Keratinocyte (primary cell): ENCODE data around the gene UQCRH. TPM values are rescaled to one million over a fixed set of nuclear protein-coding genes. Genes with fewer than 3 reads are reported as not detected.

Experiments
- DNase-seq: peaks from one replicate; pipeline ENCODE4 v3.0.0-alpha.2; 2011; ENCODE audit warnings: low read depth, missing footprints, low spot score
- FAIRE-seq: peaks from 2 replicates; lab custom pipeline; 2011; peaks lifted over from hg19 to GRCh38; lab: Jason Lieb, UNC
- H2AFZ ChIP-seq: 2 replicates; pipeline ENCODE4 v1.6.0; 2012; ENCODE audit warnings: low read length, control low read depth, inconsistent platforms; ENCODE audit not compliant: control insufficient read depth
- H3K27ac ChIP-seq: 2 replicates; pipeline ENCODE4 v1.5.1; 2011; ENCODE audit warnings: low read length; ENCODE audit not compliant: control insufficient read depth, insufficient read depth
- H3K27me3 ChIP-seq: 3 replicates; pipeline ENCODE4 v1.6.0; 2011; ENCODE audit warnings: low read length; ENCODE audit not compliant: control insufficient read depth, insufficient read depth; ENCODE audit errors: extremely low read depth
- H3K36me3 ChIP-seq, 2 experiments: 2 replicates in 1 of 2; 3 replicates in 1 of 2; pipeline ENCODE4 v1.5.1; 2011; ENCODE audit warnings: low read length in 2 of 2, mild to moderate bottlenecking in 1 of 2; ENCODE audit not compliant: control insufficient read depth in 2 of 2, insufficient read depth in 2 of 2; ENCODE audit errors: extremely low read depth in 1 of 2
- H3K4me1 ChIP-seq: 3 replicates; pipeline ENCODE4 v1.5.1; 2011; ENCODE audit warnings: low read length; ENCODE audit not compliant: control insufficient read depth, insufficient read depth; ENCODE audit errors: extremely low read depth
- H3K4me2 ChIP-seq: 3 replicates; pipeline ENCODE4 v1.6.0; 2011; ENCODE audit warnings: low read depth, low read length; ENCODE audit not compliant: control insufficient read depth, insufficient read depth; ENCODE audit errors: extremely low read depth
- H3K4me3 ChIP-seq, 3 experiments: fragments of 200-600 bp in 1 of 3; sonication (generic) in 1 of 3; 2 replicates in 2 of 3; 3 replicates in 1 of 3; pipeline ENCODE4 v1.5.1; 2011 to 2016; ENCODE audit warnings: low read length in 3 of 3, mild to moderate bottlenecking in 3 of 3, control low read depth in 2 of 3, inconsistent platforms in 1 of 3, low read depth in 1 of 3, mixed read lengths in 1 of 3, mixed run types in 1 of 3, moderate library complexity in 1 of 3; ENCODE audit not compliant: control insufficient read depth in 2 of 3, insufficient read depth in 2 of 3; ENCODE audit errors: extremely low read depth in 1 of 3
- H3K79me2 ChIP-seq: 2 replicates; pipeline ENCODE4 v1.6.0; 2012; ENCODE audit warnings: low read length; ENCODE audit not compliant: control insufficient read depth, insufficient read depth
- H3K9ac ChIP-seq: 3 replicates; pipeline ENCODE4 v1.6.0; 2011; ENCODE audit warnings: low read length; ENCODE audit not compliant: control insufficient read depth, insufficient read depth; ENCODE audit errors: extremely low read depth
- H3K9me1 ChIP-seq: 3 replicates; pipeline ENCODE4 v1.6.0; 2011; ENCODE audit warnings: low read length; ENCODE audit not compliant: control insufficient read depth, insufficient read depth; ENCODE audit errors: extremely low read depth
- H3K9me3 ChIP-seq: 2 replicates; pipeline ENCODE4 v1.5.1; 2012; ENCODE audit warnings: low read depth, low read length; ENCODE audit not compliant: control insufficient read depth
- H4K20me1 ChIP-seq: 3 replicates; pipeline ENCODE4 v1.6.0; 2011; ENCODE audit warnings: low read length; ENCODE audit not compliant: control insufficient read depth, insufficient read depth; ENCODE audit errors: extremely low read depth
- EZH2 ChIP-seq: IDR thresholded peaks from one replicate; pipeline ENCODE4 v1.6.1; 2012; ENCODE audit warnings: inconsistent platforms, mild to moderate bottlenecking, low read length, moderate library complexity
- dilution Hi-C: fragments of 300-500 bp; cut with MboI; formaldehyde crosslinking; loops from one replicate; pipeline ENCODE4 v1.7.0; 2020; ENCODE audit warnings: low sequenced_read_pairs; ENCODE audit not compliant: extremely low pct_ligation_motif_present
- polyA plus RNA-seq, 5 experiments: library from polyadenylated mRNA; depleted of rRNA in 3 of 5; stranded (reverse) in 3 of 5; stranded (forward) in 1 of 5; unstranded in 1 of 5; fragments of >200 nt; gene quantifications; 1 replicate in 1 of 5; 2 replicates in 3 of 5; 3 replicates in 1 of 5; pipeline versions ENCODE4 v1.2.1 to v1.2.3, GENCODE V29; 2011 to 2012; ENCODE audit warnings: missing spikeins in 2 of 5, low read depth in 1 of 5, low replicate concordance in 1 of 5
- TF ChIP-seq, protein P1 (sequence below), 3 experiments: IDR thresholded peaks in 1 of 3; conservative IDR thresholded peaks in 1 of 3; optimal IDR thresholded peaks in 1 of 3; 2 replicates in 2 of 3; 3 replicates in 1 of 3; pipeline versions ENCODE3 to v1.5.1; 2011; ENCODE audit warnings: low read length in 3 of 3, mild to moderate bottlenecking in 3 of 3, moderate library complexity in 2 of 3, control low read depth in 1 of 3, inconsistent platforms in 1 of 3; ENCODE audit not compliant: insufficient read depth in 2 of 3; ENCODE audit errors: extremely low read depth in 1 of 3

The UQCRH gene
- polyA plus RNA-seq, 1 donor (not counting 4 experiments of a cell fraction or from before 2014, with no cell fraction given): 970 TPM

GRCh38 chr1:46277658-46278373, 25.7 kb upstream of the UQCRH start:
- Histone ChIP-seq H3K4me2 (no peak overlapping the region), H2AFZ (no peak overlapping the region), H3K4me1 (no peaks in the 10 kb centered on the region), H3K36me3 (peaks cover 20 to 50% of the 10 kb centered on the region in 2 experiments), H3K9ac (no peak overlapping the region), H3K9me3 (no peaks in the 10 kb centered on the region), H3K9me1 (no peaks in the 10 kb centered on the region), H3K27me3 (no peaks in the 10 kb centered on the region), H3K79me2 (no peaks in the 10 kb centered on the region), H4K20me1 (no peaks in the 10 kb centered on the region), H3K27ac (no peak overlapping the region), H3K4me3 (no peak overlapping the region)
- dilution Hi-C loops: no loop called here
- TF ChIP-seq EZH2: no peak
- TF ChIP-seq, protein P1, sequence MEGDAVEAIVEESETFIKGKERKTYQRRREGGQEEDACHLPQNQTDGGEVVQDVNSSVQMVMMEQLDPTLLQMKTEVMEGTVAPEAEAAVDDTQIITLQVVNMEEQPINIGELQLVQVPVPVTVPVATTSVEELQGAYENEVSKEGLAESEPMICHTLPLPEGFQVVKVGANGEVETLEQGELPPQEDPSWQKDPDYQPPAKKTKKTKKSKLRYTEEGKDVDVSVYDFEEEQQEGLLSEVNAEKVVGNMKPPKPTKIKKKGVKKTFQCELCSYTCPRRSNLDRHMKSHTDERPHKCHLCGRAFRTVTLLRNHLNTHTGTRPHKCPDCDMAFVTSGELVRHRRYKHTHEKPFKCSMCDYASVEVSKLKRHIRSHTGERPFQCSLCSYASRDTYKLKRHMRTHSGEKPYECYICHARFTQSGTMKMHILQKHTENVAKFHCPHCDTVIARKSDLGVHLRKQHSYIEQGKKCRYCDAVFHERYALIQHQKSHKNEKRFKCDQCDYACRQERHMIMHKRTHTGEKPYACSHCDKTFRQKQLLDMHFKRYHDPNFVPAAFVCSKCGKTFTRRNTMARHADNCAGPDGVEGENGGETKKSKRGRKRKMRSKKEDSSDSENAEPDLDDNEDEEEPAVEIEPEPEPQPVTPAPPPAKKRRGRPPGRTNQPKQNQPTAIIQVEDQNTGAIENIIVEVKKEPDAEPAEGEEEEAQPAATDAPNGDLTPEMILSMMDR (optimal IDR thresholded peaks at IDR 0.05 in 1 of 3, IDR thresholded peaks at IDR 0.05 in 1 of 3, conservative IDR thresholded peaks at IDR 0.05 in 1 of 3; ENCODE audit: extremely low read depth in 1 of 3, insufficient read depth in 2 of 3, low read length in 3 of 3): no peak
- no peak for DNase-seq
- no peak for FAIRE-seq

DNA sequence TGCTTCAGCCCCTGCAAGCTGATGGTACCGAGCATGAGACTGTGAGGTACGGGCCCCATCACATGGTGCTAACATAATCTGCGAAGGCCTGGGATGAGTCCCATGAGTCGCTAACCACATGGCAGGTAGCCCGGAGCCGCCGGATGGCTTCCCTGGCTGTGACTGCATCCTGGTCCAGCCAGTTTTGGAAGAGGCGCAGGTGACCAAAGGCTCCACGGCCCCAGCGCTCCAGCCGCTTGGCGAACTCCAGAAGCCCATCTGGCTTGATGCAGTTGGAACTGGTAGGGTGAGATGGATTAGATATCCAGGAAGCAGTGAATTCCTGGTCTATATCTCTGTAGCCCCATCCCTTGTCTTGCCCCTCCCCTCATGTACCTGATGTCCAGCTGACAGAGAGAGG, 24.7 kb upstream of the UQCRH start:
- Histone ChIP-seq H3K79me2 (no peaks in the 10 kb centered on the region), H3K4me1 (no peaks in the 10 kb centered on the region), H3K36me3 (peaks cover 20 to 49% of the 10 kb centered on the region in 2 experiments), H3K4me2 (no peak overlapping the region), H3K9ac (no peak overlapping the region), H3K27ac (no peak overlapping the region), H2AFZ (no peak overlapping the region), H4K20me1 (no peaks in the 10 kb centered on the region), H3K9me1 (no peaks in the 10 kb centered on the region), H3K4me3 (no peak overlapping the region), H3K27me3 (no peaks in the 10 kb centered on the region), H3K9me3 (no peaks in the 10 kb centered on the region)
- TF ChIP-seq, protein P1 (optimal IDR thresholded peaks at IDR 0.05 in 1 of 3, IDR thresholded peaks at IDR 0.05 in 1 of 3, conservative IDR thresholded peaks at IDR 0.05 in 1 of 3; ENCODE audit: extremely low read depth in 1 of 3, insufficient read depth in 2 of 3, low read length in 3 of 3): no peak
- no peak for TF ChIP-seq EZH2
- DNase-seq (no peak), FAIRE-seq (no peak)
- dilution Hi-C loops: no loop called here
